ENCODE measurements around the gene ADAM30.
"Not testable (repeated sequence)": the region's sequence is repeated elsewhere in the genome, so short reads cannot be mapped to it uniquely, and the experiment has no call there.

Gene ADAM30

DNA sequence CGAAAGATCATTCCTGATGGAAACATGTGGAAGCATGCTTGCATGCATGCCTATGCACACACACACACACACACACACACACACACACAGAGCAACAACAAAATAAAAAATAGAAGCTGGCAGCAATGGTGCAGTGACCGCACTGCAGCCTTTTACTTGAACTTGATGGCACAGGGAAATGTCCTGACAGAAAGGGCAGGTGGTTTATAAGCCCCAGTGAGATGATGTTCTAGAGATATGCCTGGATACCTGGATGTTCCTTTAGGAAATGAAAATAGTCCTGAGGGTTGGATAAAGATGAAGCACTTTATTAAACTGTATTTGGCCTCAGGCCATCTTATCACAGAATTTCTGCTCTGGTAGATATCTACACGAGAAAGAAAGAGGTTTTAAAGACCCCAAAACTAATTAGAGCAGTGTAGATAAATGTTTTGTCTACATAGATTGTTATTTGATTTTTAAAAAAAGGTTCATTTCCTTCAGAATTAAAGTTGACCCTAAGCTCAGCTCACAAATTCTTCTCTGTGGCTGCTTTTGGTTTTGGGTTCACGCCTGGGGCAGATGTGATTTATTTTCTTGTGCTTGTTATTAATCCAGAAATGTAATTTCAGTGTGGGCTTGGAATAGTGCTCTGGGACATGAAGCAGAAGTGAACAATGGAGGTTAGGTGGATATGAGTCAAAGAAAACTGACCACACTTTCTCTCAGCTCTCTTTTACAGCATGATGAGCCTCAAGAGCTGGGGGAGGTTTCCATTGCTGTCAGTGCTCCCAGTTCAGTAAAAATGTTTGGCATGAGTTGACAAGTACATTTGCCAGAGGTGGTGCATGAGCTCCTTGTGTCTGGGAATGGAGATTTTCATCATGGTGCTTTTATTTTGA lies 22.9 kb downstream of the ADAM30 start:
- no peak for DNase-seq

DNA sequence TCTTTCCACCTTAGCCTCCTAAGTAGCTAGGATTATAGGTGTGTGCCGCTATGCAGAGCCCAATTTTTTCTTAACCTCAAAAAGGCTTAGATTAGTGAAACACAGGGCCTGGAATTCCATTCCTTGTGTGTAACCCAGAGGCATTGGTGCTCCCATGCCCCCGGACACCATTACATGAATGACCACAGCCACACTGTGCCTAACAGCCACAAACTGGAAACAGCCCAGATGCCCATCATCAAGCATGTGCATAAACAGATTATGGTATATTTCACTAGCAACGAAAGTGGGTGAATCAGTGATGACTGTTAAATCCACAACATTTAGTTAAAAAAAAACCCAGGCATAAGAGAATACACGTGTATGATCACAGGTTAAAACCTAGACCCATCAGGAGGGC lies 24.4 kb downstream of the ADAM30 start:
- DNase-seq = no peak

- peak; percentile 81 for DNase-seq
These were observed 25.3 kb downstream of the ADAM30 start for GRCh38 chr1:119870917-119871596.

DNA sequence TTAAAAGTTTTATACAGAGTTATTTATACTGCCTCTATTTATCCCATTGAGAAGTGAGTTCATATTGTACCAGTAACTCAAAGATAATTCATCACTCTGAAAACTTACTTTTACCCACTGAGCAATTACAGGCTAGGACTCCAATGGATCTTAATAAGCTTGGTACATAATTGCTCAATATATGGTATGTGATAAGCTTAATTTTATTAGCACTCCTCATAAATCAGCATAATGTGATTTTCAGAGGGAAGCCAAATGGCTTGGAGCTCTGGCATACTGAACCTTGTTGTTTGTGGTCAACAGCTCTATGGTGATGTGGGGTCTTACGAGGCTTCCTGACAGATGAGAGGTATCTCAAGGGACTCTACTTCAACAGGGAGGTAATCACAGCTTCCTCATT lies 26.3 kb downstream of the ADAM30 start:
- DNase-seq = no peak

- DNase-seq = no peak
These were observed 28.1 kb downstream of the ADAM30 start for GRCh38 chr1:119868176-119868575.

DNA sequence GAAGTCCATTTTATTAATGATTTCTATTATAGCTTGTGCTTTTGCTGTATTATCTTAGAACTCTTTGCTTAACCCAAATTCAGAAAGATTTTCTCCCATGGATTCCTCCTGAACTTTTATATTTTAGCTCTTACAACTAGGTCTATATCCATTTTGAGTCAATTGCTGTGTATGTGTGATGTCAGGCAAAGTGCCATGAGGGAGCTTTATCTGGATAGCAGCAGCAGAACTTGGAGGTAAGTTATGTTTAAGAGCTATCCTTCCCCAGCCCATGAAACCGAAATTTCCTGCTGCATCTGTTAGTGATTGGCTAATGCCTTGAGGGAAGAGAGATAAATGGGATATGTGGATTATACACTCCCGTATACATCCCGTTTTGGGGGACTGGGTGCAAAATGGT lies 29.9 kb downstream of the ADAM30 start:
- DNase-seq = no peak

GRCh38 chr1:119865627-119866026 lies 30.7 kb downstream of the ADAM30 start:
- DNase-seq = no peak

DNA sequence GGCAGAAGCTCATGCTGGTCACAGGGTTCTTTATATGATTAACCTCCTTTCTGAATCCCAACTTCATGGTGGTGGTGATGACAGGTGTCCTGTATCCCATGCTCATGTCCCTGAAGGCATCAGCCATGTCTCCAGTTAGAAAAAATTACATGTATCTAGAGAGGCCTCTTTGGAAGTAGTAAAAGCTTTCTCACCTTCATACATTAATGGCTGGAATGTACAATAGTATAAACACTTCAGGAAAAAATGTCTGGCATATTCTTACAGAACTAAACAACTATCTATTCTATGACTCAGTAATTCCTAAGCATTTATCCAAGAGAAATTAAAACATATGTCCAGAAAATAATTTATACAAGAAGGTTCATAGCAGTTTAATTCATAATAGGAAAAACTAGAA lies 34.0 kb downstream of the ADAM30 start:
- DNase-seq = no peak

DNA sequence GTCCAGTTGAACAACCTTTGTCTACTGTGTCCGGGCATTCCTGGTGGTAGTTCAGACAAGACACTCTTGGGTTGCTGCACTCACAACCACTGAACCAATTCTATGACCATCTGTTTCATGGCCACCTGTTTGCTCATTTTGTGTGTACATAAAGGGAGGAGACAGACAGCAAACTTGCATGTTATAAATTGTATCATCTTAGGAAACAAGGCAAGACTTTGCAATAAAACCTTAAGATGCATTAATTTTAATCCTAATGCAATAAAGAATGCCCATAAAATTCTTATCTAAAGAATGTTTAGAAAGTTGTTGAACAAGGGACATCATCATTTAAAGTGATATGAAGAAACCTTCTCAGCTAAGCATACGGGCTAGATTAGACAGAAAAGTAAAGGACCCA lies 34.8 kb downstream of the ADAM30 start:
- DNase-seq = no peak

GRCh38 chr1:119859647-119860046 lies 36.7 kb downstream of the ADAM30 start:
- DNase-seq = peak; percentile 15

GRCh38 chr1:119858556-119859214 lies 37.6 kb downstream of the ADAM30 start:
- not testable (repeated sequence) for DNase-seq

DNA sequence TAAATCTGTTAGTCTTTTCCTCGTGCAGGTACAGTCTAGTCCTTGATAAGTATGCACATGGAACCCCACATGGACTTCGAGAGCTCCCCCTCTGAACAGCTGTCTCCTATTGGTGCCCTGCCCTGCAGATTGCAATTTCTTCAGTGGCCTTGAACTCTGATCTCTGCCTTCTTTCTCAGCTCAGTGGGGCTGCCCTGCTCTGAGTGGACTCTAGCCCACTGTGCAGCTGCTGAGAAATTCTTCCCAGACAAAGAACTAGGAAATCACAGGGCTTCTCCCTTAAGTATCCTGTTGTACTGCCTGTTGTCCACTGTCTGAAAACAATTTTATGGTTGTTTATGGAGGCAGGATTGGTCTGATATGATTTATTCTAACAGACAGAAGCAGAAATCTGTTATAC lies 38.2 kb downstream of the ADAM30 start:
- no peak for DNase-seq

DNA sequence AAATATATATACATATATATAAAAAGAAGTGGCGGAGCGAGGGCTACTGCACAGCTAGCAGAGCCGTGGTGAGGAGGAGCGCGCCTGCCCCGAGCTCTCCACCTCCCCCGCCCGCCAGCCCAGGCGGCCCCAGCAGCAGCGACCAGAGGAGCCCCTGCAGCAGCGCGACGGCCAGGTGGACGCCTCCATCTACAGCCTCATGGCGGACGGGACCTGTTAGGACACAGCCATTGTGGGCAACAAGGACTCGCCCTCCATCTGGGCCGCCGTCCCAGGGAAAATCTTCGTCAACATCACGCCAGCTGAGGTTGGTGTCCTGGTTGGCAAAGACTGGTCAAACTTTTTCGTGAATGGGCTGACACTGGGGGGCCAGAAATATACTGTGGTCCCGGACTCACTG lies 43.2 kb downstream of the ADAM30 start:
- DNase-seq = no peak

GRCh38 chr1:119844206-119844605 lies 52.1 kb downstream of the ADAM30 start:
- DNase-seq = not testable (repeated sequence)

All from stimulated activated CD4-positive, alpha-beta T cell treated with anti-CD3 and anti-CD28 coated beads, Interleukin-15, amount 100 ng/mL, for 24 hours (primary cell).